AML-193 (cell line): ENCODE measurements around the gene SLC13A2.

Experiments
- DNase-seq, 2 experiments: peaks; one replicate each; lab custom pipeline; 2025; lab: John Stamatoyannopoulos, UW

SLC13A2 gene

GRCh38 chr17:28493460-28493859 is 20.0 kb downstream of the SLC13A2 start:
- no peak for DNase-seq

GRCh38 chr17:28494445-28495188 is 21.2 kb downstream of the SLC13A2 start:
- peak; percentile 54 to 65 for DNase-seq

- no peak for DNase-seq
Measured at GRCh38 chr17:28495635-28496034, 22.2 kb downstream of the SLC13A2 start.

GRCh38 chr17:28497931-28498330 is 24.5 kb downstream of the SLC13A2 start:
- no peak for DNase-seq

- DNase-seq, result no peak
Measured at GRCh38 chr17:28498652-28499363, 25.4 kb downstream of the SLC13A2 start.

GRCh38 chr17:28499364-28499664 is 25.9 kb downstream of the SLC13A2 start:
- DNase-seq, result no peak

- DNase-seq, result no peak
Measured at GRCh38 chr17:28499684-28500357, 26.4 kb downstream of the SLC13A2 start.

- no peak for DNase-seq
Measured at GRCh38 chr17:28500712-28501379, 27.4 kb downstream of the SLC13A2 start.

- no peak for DNase-seq
Measured at GRCh38 chr17:28501421-28502284, 28.2 kb downstream of the SLC13A2 start.

- no peak for DNase-seq
Measured at GRCh38 chr17:28503420-28503819, 30.0 kb downstream of the SLC13A2 start.

- DNase-seq, result no peak
Measured at GRCh38 chr17:28505986-28506665, 32.7 kb downstream of the SLC13A2 start, which contains the start of gene FOXN1. Gene FOXN1 (plus strand): TSS chr17:28506348. CDS start chr17:28523970, 17,622 bp downstream.

GRCh38 chr17:28506763-28507487 is 33.5 kb downstream of the SLC13A2 start:
- DNase-seq, result no peak

- DNase-seq, result no peak
Measured at GRCh38 chr17:28507567-28508203, 34.2 kb downstream of the SLC13A2 start.

GRCh38 chr17:28508211-28508724 is 34.8 kb downstream of the SLC13A2 start:
- no peak for DNase-seq

- peak in 1 of 2 experiments; percentile 16 for DNase-seq
Measured at GRCh38 chr17:28509789-28510188, 36.3 kb downstream of the SLC13A2 start.

GRCh38 chr17:28511858-28512461 is 38.5 kb downstream of the SLC13A2 start:
- DNase-seq, result no peak

- DNase-seq, result no peak
Measured at GRCh38 chr17:28513476-28513875, 40.0 kb downstream of the SLC13A2 start.

- DNase-seq, result no peak
Measured at GRCh38 chr17:28514561-28515002, 41.1 kb downstream of the SLC13A2 start.

- DNase-seq, result no peak
Measured at GRCh38 chr17:28515518-28515917, 42.1 kb downstream of the SLC13A2 start.
